UCSD-AML1 (cell line): ENCODE measurements around the gene FAM107B.
"Not testable (repeated sequence)": the region's sequence is repeated elsewhere in the genome, so short reads cannot be mapped to it uniquely, and the experiment has no call there.

Experiments
- DNase-seq: peaks from one replicate; lab custom pipeline; 2025; ENCODE audit not compliant: unreplicated experiment; lab: John Stamatoyannopoulos, UW

Gene FAM107B

GRCh38 chr10:14639637-14640036 lies 135.1 kb downstream of the FAM107B start:
- no peak for DNase-seq

GRCh38 chr10:14635043-14635710 lies 139.5 kb downstream of the FAM107B start:
- no peak for DNase-seq

GRCh38 chr10:14634572-14634971 lies 140.1 kb downstream of the FAM107B start:
- DNase-seq, result not testable (repeated sequence)

- DNase-seq, result no peak
These were observed 148.8 kb downstream of the FAM107B start for GRCh38 chr10:14625765-14626525.

GRCh38 chr10:14625192-14625631 lies 149.5 kb downstream of the FAM107B start:
- no peak for DNase-seq

- no peak for DNase-seq
These were observed 150.1 kb downstream of the FAM107B start for GRCh38 chr10:14624600-14624999.

GRCh38 chr10:14623931-14624330 lies 150.8 kb downstream of the FAM107B start:
- DNase-seq, result no peak

- DNase-seq, result no peak
These were observed 153.7 kb downstream of the FAM107B start for GRCh38 chr10:14621037-14621436.

GRCh38 chr10:14618674-14619073 lies 156.0 kb downstream of the FAM107B start:
- DNase-seq, result no peak

- DNase-seq, result no peak
These were observed 156.8 kb downstream of the FAM107B start for GRCh38 chr10:14617852-14618251.

GRCh38 chr10:14616955-14617730 lies 157.6 kb downstream of the FAM107B start:
- DNase-seq, result no peak

- DNase-seq, result no peak
These were observed 158.2 kb downstream of the FAM107B start for GRCh38 chr10:14616465-14616864.

GRCh38 chr10:14613588-14613920 lies 161.1 kb downstream of the FAM107B start:
- DNase-seq, result no peak

- no peak for DNase-seq
These were observed 161.7 kb downstream of the FAM107B start for GRCh38 chr10:14612873-14613587.

- DNase-seq, result no peak
These were observed 162.6 kb downstream of the FAM107B start for GRCh38 chr10:14611968-14612693.

GRCh38 chr10:14609178-14609577 lies 165.5 kb downstream of the FAM107B start:
- DNase-seq, result no peak

GRCh38 chr10:14608381-14609001 lies 166.2 kb downstream of the FAM107B start:
- DNase-seq, result peak; percentile 63

- DNase-seq, result no peak
These were observed 168.1 kb downstream of the FAM107B start for GRCh38 chr10:14606633-14607032.

- DNase-seq, result no peak
These were observed 169.3 kb downstream of the FAM107B start for GRCh38 chr10:14605231-14605925.
